Heart left ventricle (tissue), 16 donors: ENCODE measurements around the gene INPP4B. TPM values are rescaled to one million over a fixed set of nuclear protein-coding genes. Genes with fewer than 3 reads are reported as not detected.

Source experiments
- ATAC-seq, 4 donors: fragments of 200-7000 bp; cut with Tn5 transposase; one replicate each; pipeline ENCODE4 v1.9.1; 2020 to 2022; ENCODE audit warnings: moderate library complexity in 4 of 4, mild to moderate bottlenecking in 3 of 4, moderate number of reproducible peaks in 1 of 4
- DNase-seq, 5 donors: peaks; one replicate each; pipeline ENCODE4 v3.0.0-alpha.2; 2020
- H3K27ac ChIP-seq, 12 donors: fragments of 200-600 bp; sonication (generic) in 4 of 12; one replicate each; pipeline versions ENCODE4 v1.5.0 to v1.8.0; 2016 to 2022; ENCODE audit warnings: mild to moderate bottlenecking in 2 of 12
- H3K27me3 ChIP-seq, 9 donors: fragments of 200-600 bp; sonication (generic) in 2 of 9; one replicate each; pipeline versions ENCODE4 v1.5.1 to v1.8.0; 2016 to 2022; ENCODE audit warnings: mild to moderate bottlenecking in 3 of 9
- H3K36me3 ChIP-seq, 9 donors: fragments of 200-600 bp; sonication (generic) in 2 of 9; one replicate each; pipeline versions ENCODE4 v1.5.0 to v1.8.0; 2018 to 2022; ENCODE audit warnings: mild to moderate bottlenecking in 2 of 9
- H3K4me1 ChIP-seq, 12 donors: fragments of 200-600 bp; sonication (generic) in 4 of 12; one replicate each; pipeline versions ENCODE4 v1.5.0 to v1.8.0; 2016 to 2022; ENCODE audit warnings: mild to moderate bottlenecking in 3 of 12
- H3K4me3 ChIP-seq, 12 donors: fragments of 200-600 bp; sonication (generic) in 4 of 12; one replicate each; pipeline versions ENCODE4 v1.5.0 to v1.8.0; 2017 to 2022; ENCODE audit warnings: mild to moderate bottlenecking in 9 of 12, moderate library complexity in 4 of 12
- H3K9me3 ChIP-seq, 12 donors: fragments of 200-600 bp; sonication (generic) in 4 of 12; one replicate each; pipeline versions ENCODE4 v1.5.0 to v1.8.0; 2016 to 2022; ENCODE audit warnings: mild to moderate bottlenecking in 1 of 12
- CTCF ChIP-seq, 12 donors: fragments of 200-600 bp; sonication (generic) in 4 of 12; IDR thresholded peaks; one replicate each; pipeline versions ENCODE4 v1.5.0 to v1.8.0; 2018 to 2022; ENCODE audit warnings: antibody characterized with exemption in 12 of 12, mild to moderate bottlenecking in 5 of 12
- POLR2A ChIP-seq, 2 donors: fragments of 450-650 bp; IDR thresholded peaks; one replicate each; pipeline ENCODE4 v1.6.1; 2017; ENCODE audit warnings: antibody characterized with exemption in 2 of 2, mild to moderate bottlenecking in 2 of 2, moderate library complexity in 2 of 2
- WGBS, 4 donors: extraction: QIAGEN DNeasy Blood & Tissue Kit in 2 of 4; methylation state at CpG; one replicate each; pipeline versions ENCODE4 v1.1.5 to v1.1.7; 2013 to 2018; 5-methylcytosine and 5-hydroxymethylcytosine counted together
- intact Hi-C, 10 donors: fragments of 100-400 bp; cut with DNase I; formaldehyde crosslinking; loops; one replicate each; pipeline versions ENCODE4 v1.11.1 to v1.14.2; 2022
- polyA plus RNA-seq, 2 donors: library from polyadenylated mRNA; stranded (reverse); fragments of 200-250 nt; gene quantifications; one replicate each; pipeline ENCODE4 v1.2.3, GENCODE V29; 2013
- total RNA-seq, 9 donors: library from RNA; depleted of rRNA in 2 of 9; stranded (reverse); fragments of >200 nt in 2 of 9; fragmentation: NEBNext Ultra II Directional in 3 of 9; extraction: Animal tissue kit (Norgen Biotek cat#: 25700) in 3 of 9; gene quantifications; one replicate each; pipeline versions ENCODE4 v1.1.0 to v1.2.4, GENCODE V29; 2016 to 2023
- donor health status: ischemic (EF 13 %, LVEDD 7.1; RV severe dilation, severe dysfunction).
- donor health status: healthy with polysubstance abuse.
- donor health status: DM: no; HTN: yes; CAD: no.
- donor health status: DM: no; HTN: no; CAD: no.
- donor health status: ischemic (EF 25% LVEDD 6.9; RV normal size, moderate dysfunction).
- donor health status: ischemic (EF 25% LVEDD 5.7; RV mildly dilated, moderate dysfunction).
- donor health status: healthy.
- donor health status: DM: yes; HTN: yes; CAD: no.
- donor health status: ischemic (EF 35%, LVEDD 5.7; RV mildly dilated, moderate dysfunction).
- donor health status: nonischemic (EF 11% LVEDD 7.7; RV severe dilation, severe dysfunction).
- donor health status: DM: yes; HTN: yes; CAD: no.
- donor health status: PGD.
- donor health status: ischemic (EF 29% LVEDD 5.4; RV normal size, mild dysfunction).
- donor health status: nonischemic (EF 23%, LVEDD 6.1; RV moderate dilation, normal function).

Gene INPP4B
- total and polyA plus RNA-seq, 11 donors, result 5.5 to 128 (median 39.1) TPM

GRCh38 chr4:142383354-142383753 lies 462.7 kb downstream of the INPP4B start:
- no peak for TF ChIP-seq POLR2A (IDR thresholded peaks at IDR 0.05)
- H3K36me3 ChIP-seq, result no peaks in the 10 kb centered on the region
- H3K4me1 ChIP-seq, result peaks cover 0 to 26% (median 15%) of the 10 kb centered on the region in 12 donors
- peak overlapping the region in 1 of 12 donors; percentile 32 for H3K27ac ChIP-seq
- intact Hi-C loops, result no loop called here
- peak in 1 of 4 donors; percentile 66 for ATAC-seq
- no peak for DNase-seq
- no peaks in the 10 kb centered on the region for H3K27me3 ChIP-seq
- no peaks in the 10 kb centered on the region for H3K9me3 ChIP-seq
- no peak overlapping the region for H3K4me3 ChIP-seq

GRCh38 chr4:142380052-142380602 lies 466.0 kb downstream of the INPP4B start:
- H3K4me3 ChIP-seq, result no peak overlapping the region
- H3K36me3 ChIP-seq, result no peaks in the 10 kb centered on the region
- H3K27me3 ChIP-seq, result no peaks in the 10 kb centered on the region
- DNase-seq, result no peak
- peak in 1 of 4 donors; percentile 21 for ATAC-seq
- TF ChIP-seq POLR2A (IDR thresholded peaks at IDR 0.05) (no peak), CTCF (IDR thresholded peaks at IDR 0.05) (no peak)
- H3K9me3 ChIP-seq, result no peaks in the 10 kb centered on the region
- peak overlapping the region in 11 of 12 donors; percentile 23 to 73 (median 48) for H3K27ac ChIP-seq
- peaks cover 0 to 56% (median 32%) of the 10 kb centered on the region in 12 donors for H3K4me1 ChIP-seq
- intact Hi-C loops, result no loop called here
- 41 to 55% (median 42%) methylated on average over 5 of the region's 5 CpGs for WGBS, 4 donors

GRCh38 chr4:142379277-142380051 lies 466.6 kb downstream of the INPP4B start:
- peak in 2 of 4 donors; percentile 37 to 46 for ATAC-seq
- 45 to 58% (median 52%) methylated on average over 4 of the region's 4 CpGs for WGBS, 4 donors
- H3K4me3 ChIP-seq, result no peak overlapping the region
- H3K36me3 ChIP-seq, result no peaks in the 10 kb centered on the region
- DNase-seq, result no peak
- TF ChIP-seq POLR2A (IDR thresholded peaks at IDR 0.05), result no peak
- no peak for TF ChIP-seq CTCF (IDR thresholded peaks at IDR 0.05)
- no peaks in the 10 kb centered on the region for H3K9me3 ChIP-seq
- H3K27ac ChIP-seq, result peak overlapping the region in 11 of 12 donors; percentile 23 to 73 (median 48)
- no peaks in the 10 kb centered on the region for H3K27me3 ChIP-seq
- intact Hi-C loops, result loop anchor here in 1 of 10 donors (10.0 kb wide), 1 partner anchor 255 kb away; no protein-coding TSS in a partner anchor
- H3K4me1 ChIP-seq, result peaks cover 0 to 61% (median 34%) of the 10 kb centered on the region in 12 donors

DNA sequence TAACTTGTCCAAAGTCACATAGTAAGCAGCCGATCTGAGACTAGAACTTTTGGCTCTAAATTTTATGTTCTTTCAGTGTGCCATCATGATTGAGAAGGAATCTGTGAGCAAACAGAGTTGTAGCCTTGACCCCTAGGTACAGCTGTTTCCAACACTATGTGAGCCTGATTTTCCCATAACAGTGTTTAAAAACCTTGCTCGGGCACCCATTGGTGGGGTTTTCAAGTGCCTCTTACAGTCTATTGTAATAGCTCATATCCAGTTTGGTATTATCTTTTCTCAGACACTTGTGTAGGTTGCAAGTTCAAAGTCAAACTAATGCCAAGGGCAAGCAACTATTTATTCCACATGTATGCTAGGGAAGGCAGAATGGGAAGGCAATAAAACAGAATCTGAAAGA lies 467.9 kb downstream of the INPP4B start:
- Histone ChIP-seq H3K4me1 (peaks cover 0 to 62% (median 42%) of the 10 kb centered on the region in 12 donors), H3K36me3 (no peaks in the 10 kb centered on the region), H3K4me3 (no peak overlapping the region), H3K9me3 (no peaks in the 10 kb centered on the region), H3K27me3 (no peaks in the 10 kb centered on the region), H3K27ac (peak overlapping the region in 11 of 12 donors; percentile 23 to 73 (median 47))
- ATAC-seq, result peak; percentile 68 to 92 (median 80)
- intact Hi-C loops, result loop anchor here in 1 of 10 donors (10.0 kb wide), 1 partner anchor 253 kb away; no protein-coding TSS in a partner anchor
- 35 to 41% (median 38%) methylated on average over 2 of the region's 2 CpGs for WGBS, 4 donors
- DNase-seq, result peak in 2 of 5 donors; percentile 13 to 32
- TF ChIP-seq CTCF (IDR thresholded peaks at IDR 0.05), result no peak
- TF ChIP-seq POLR2A (IDR thresholded peaks at IDR 0.05), result no peak
